AG04450 (cell line): ENCODE data around the gene ASIP. TPM values are rescaled to one million over a fixed set of nuclear protein-coding genes. Genes with fewer than 3 reads are reported as not detected.
"Not testable (repeated sequence)": the region's sequence is repeated elsewhere in the genome, so short reads cannot be mapped to it uniquely, and the experiment has no call there.

Experiments used
- CTCF ChIA-PET: fragments of 300-600, 350-600 bp; formaldehyde crosslinking; extraction: SDS; loops from one replicate; lab custom pipeline; 2022; ENCODE audit warnings: antibody characterized with exemption, inconsistent platforms; lab: Charles Lee
- POLR2A ChIA-PET: fragments of 350-600 bp; formaldehyde crosslinking; extraction: SDS; loops from one replicate; lab custom pipeline; 2021; ENCODE audit warnings: antibody characterized with exemption, inconsistent platforms; lab: Yijun Ruan, JAX
- DNase-seq: peaks from one replicate; pipeline ENCODE4 v3.0.0-alpha.2; 2011; ENCODE audit warnings: low read depth, low spot score
- H3K27ac ChIP-seq: one replicate; pipeline ENCODE4 v1.5.1; 2012; ENCODE audit warnings: low read depth, low read length, control low read depth
- H3K27me3 ChIP-seq: one replicate; pipeline ENCODE4 v1.6.0; 2012; ENCODE audit warnings: low read length; ENCODE audit not compliant: control insufficient read depth, insufficient read depth
- H3K4me3 ChIP-seq: 2 replicates; pipeline ENCODE4 v1.5.1; 2011; ENCODE audit warnings: mild to moderate bottlenecking, low read depth, low read length, control low read depth
- H3K9me3 ChIP-seq: 2 replicates; pipeline ENCODE4 v1.5.1; 2012; ENCODE audit warnings: low read length; ENCODE audit not compliant: control insufficient read depth, insufficient read depth
- polyA plus RNA-seq: library from polyadenylated mRNA; depleted of rRNA; stranded (reverse); fragments of >200 nt; gene quantifications from 2 replicates; pipeline ENCODE4 v1.2.3, GENCODE V29; 2011
- TF ChIP-seq, protein P1 (sequence below): IDR thresholded peaks from 2 replicates; pipeline ENCODE4 v1.5.1; 2011; ENCODE audit warnings: low read depth, low read length, control low read depth, inconsistent platforms

ASIP gene
- polyA plus RNA-seq, 1 experiment: not detected

DNA sequence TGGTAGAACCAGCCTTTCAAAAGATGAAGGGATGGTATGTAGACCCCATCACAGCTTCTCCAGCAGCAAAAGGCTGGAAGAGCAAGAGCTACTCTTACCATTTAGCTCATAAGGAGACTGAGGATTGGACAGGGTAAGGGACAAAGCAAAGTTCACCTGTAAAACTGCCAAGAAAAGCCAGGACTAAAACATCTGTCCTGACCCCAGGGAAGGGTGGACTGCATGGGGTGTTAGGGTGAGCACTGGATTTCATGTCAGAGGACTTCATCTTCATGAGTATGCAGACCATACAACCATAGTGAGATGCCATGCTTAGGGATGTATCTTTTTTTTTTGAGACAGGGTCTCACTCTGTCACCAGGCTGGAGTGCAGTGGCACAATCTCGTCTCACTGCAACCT, 42.6 kb downstream of the ASIP start:
- CTCF ChIA-PET: no interaction called here
- Histone ChIP-seq H3K27ac (no peak overlapping the region), H3K27me3 (no peaks in the 10 kb centered on the region), H3K9me3 (no peaks in the 10 kb centered on the region), H3K4me3 (no peak overlapping the region)
- DNase-seq: no peak
- TF ChIP-seq, protein P1, sequence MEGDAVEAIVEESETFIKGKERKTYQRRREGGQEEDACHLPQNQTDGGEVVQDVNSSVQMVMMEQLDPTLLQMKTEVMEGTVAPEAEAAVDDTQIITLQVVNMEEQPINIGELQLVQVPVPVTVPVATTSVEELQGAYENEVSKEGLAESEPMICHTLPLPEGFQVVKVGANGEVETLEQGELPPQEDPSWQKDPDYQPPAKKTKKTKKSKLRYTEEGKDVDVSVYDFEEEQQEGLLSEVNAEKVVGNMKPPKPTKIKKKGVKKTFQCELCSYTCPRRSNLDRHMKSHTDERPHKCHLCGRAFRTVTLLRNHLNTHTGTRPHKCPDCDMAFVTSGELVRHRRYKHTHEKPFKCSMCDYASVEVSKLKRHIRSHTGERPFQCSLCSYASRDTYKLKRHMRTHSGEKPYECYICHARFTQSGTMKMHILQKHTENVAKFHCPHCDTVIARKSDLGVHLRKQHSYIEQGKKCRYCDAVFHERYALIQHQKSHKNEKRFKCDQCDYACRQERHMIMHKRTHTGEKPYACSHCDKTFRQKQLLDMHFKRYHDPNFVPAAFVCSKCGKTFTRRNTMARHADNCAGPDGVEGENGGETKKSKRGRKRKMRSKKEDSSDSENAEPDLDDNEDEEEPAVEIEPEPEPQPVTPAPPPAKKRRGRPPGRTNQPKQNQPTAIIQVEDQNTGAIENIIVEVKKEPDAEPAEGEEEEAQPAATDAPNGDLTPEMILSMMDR: no peak
- POLR2A ChIA-PET: no interaction called here

DNA sequence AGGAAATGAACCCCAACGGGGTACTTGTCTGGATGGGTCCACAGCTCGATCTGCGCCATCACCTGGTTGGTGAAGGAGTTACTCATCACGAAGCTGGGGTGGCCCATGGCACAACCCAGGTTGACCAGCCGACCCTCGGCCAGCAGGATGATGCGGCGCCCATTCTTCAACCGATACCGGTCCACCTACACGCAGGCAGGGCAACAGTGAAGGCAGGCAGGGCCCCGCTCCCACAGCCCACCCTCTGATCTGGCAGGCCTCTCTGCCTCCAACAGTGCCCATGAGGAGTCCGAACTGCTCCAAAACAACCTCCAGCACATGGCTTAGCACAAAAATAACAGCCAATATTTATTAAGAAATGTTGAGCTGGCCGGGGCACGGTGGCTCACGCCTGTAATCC, 44.2 kb downstream of the ASIP start:
- Histone ChIP-seq H3K4me3 (no peak overlapping the region), H3K27me3 (no peaks in the 10 kb centered on the region), H3K9me3 (no peaks in the 10 kb centered on the region), H3K27ac (no peak overlapping the region)
- no peak for DNase-seq
- ChIA-PET POLR2A (interaction anchor here (0.5 kb wide), 1 partner anchor 269 kb away, joined by 3 read pairs; no protein-coding TSS in a partner anchor), CTCF (interaction anchor here (1.0 kb wide), 1 partner anchor 94 kb away, joined by 4 read pairs; no protein-coding TSS in a partner anchor)
- TF ChIP-seq, protein P1: no peak

DNA sequence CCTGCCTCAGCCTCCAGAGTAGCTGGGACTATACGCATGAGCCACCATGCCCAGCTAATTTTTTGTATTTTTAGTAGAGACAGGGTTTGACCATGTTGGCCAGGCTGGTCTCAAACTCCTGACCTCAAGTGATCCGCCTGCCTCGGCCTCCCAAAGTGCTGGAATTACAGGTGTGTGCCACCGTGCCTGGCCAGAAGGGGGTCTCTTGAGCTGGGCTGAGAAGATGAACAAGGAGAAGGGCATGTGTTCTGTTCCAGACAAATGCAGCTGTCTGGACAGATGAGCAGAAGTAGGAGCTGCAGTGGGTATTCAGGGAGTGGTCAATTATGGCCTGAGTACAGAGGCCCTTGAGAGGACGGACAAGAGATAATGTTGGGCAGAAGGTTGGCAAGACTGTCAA, 46.3 kb downstream of the ASIP start:
- DNase-seq, H3K27ac ChIP-seq, H3K9me3 ChIP-seq, CTCF ChIA-PET, H3K4me3 ChIP-seq, H3K27me3 ChIP-seq: not testable (repeated sequence)
- POLR2A ChIA-PET: interaction anchor here (0.7 kb wide), 1 partner anchor 9 kb away, joined by 4 read pairs; no protein-coding TSS in a partner anchor

DNA sequence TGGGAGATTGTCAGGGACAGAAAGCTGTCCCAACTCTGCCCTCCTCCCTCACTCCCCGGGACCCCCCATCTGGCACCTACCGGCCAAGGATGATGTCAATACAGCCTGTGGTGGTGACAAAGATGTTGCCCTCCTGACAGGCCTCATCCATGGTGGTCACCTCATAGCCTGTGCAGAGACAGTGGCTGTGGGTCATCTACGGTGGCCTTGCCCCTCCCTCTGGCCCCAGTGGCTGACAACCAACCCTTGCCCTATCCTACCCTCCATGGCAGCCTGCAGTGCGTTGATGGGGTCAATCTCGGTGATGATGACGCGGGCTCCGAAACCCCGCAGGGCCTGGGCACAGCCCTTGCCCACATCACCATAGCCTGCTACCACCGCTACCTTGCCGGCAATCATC, 49.2 kb downstream of the ASIP start:
- TF ChIP-seq, protein P1: no peak
- no peaks in the 10 kb centered on the region for H3K27me3 ChIP-seq
- CTCF ChIA-PET: interaction anchor here (1.3 kb wide), 1 partner anchor 22 kb away, joined by 4 read pairs; no protein-coding TSS in a partner anchor
- no peak for DNase-seq
- no peaks in the 10 kb centered on the region for H3K9me3 ChIP-seq
- POLR2A ChIA-PET: no interaction called here
- H3K27ac ChIP-seq: no peak overlapping the region
- H3K4me3 ChIP-seq: no peak overlapping the region

DNA sequence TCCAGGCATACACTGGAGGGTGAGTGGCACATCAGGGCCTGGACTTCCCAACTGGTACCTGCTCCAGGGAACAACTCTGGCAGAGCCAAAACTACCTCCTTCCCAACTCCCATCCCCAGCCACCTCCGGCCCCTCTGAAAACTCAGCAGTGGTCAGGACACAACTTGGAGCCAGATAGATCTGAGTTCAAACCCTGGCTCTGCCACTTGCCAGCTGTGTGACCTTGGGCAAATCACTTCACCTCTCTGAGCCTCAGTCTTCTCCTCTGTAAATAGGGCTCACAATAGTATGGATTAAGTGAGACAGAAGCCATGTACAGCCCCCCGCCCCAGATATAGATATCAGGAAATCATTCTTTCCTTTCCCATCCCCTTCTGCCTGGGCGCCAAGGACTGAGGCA, 51.3 kb downstream of the ASIP start:
- H3K9me3 ChIP-seq: no peaks in the 10 kb centered on the region
- CTCF ChIA-PET: no interaction called here
- TF ChIP-seq, protein P1: no peak
- DNase-seq: no peak
- no peak overlapping the region for H3K27ac ChIP-seq
- POLR2A ChIA-PET: no interaction called here
- H3K4me3 ChIP-seq: no peak overlapping the region
- H3K27me3 ChIP-seq: no peaks in the 10 kb centered on the region
